Osteoblast (primary cell): Measurements from ENCODE around the gene PRR7. TPM values are rescaled to one million over a fixed set of nuclear protein-coding genes. Genes with fewer than 3 reads are reported as not detected.

Experiments
- DNase-seq: peaks from one replicate; pipeline ENCODE4 v3.0.0; 2011; ENCODE audit warnings: low spot score, mixed read lengths; ENCODE audit not compliant: insufficient read length; ENCODE audit errors: missing footprints
- H2AFZ ChIP-seq: 2 replicates; pipeline ENCODE4 v1.6.0; 2011; ENCODE audit warnings: mild to moderate bottlenecking, low read length
- H3K27ac ChIP-seq: 2 replicates; pipeline ENCODE4 v1.5.1; 2011; ENCODE audit warnings: mild to moderate bottlenecking, low read depth, low read length, moderate library complexity
- H3K27me3 ChIP-seq: 2 replicates; pipeline ENCODE4 v1.6.0; 2012; ENCODE audit warnings: mild to moderate bottlenecking, control low read depth, inconsistent platforms, low read length, moderate library complexity; ENCODE audit not compliant: insufficient read depth
- H3K36me3 ChIP-seq: 2 replicates; pipeline ENCODE4 v1.5.1; 2011; ENCODE audit warnings: mild to moderate bottlenecking, low read length, control low read depth, moderate library complexity; ENCODE audit not compliant: insufficient read depth
- H3K4me1 ChIP-seq: 2 replicates; pipeline ENCODE4 v1.5.1; 2011; ENCODE audit warnings: mild to moderate bottlenecking, low read length, control low read depth, moderate library complexity; ENCODE audit not compliant: insufficient read depth
- H3K4me2 ChIP-seq: 2 replicates; pipeline ENCODE4 v1.6.0; 2011; ENCODE audit warnings: mild to moderate bottlenecking, low read length; ENCODE audit not compliant: insufficient read depth
- H3K4me3 ChIP-seq: fragments of 200-600 bp; sonication (generic); 3 replicates; pipeline ENCODE4 v1.5.1; 2012; ENCODE audit warnings: mild to moderate bottlenecking, low read length, inconsistent platforms; ENCODE audit not compliant: insufficient read depth
- H3K79me2 ChIP-seq: 2 replicates; pipeline ENCODE4 v1.6.0; 2012; ENCODE audit warnings: mild to moderate bottlenecking, low read length, control low read depth, inconsistent platforms; ENCODE audit not compliant: insufficient read depth
- H3K9me3 ChIP-seq: 2 replicates; pipeline ENCODE4 v1.5.1; 2011; ENCODE audit warnings: low read depth, low read length, control low read depth
- H4K20me1 ChIP-seq: 2 replicates; pipeline ENCODE4 v1.6.0; 2012; ENCODE audit warnings: mild to moderate bottlenecking, low read length, control low read depth; ENCODE audit not compliant: insufficient read depth
- CTCF ChIP-seq: IDR thresholded peaks from 2 replicates; pipeline ENCODE4 v1.5.1; 2011; ENCODE audit warnings: mild to moderate bottlenecking, low read depth, low read length, moderate library complexity; ENCODE audit errors: extremely low read depth
- total RNA-seq: library from RNA; depleted of rRNA; stranded (reverse); fragments of >200 nt; gene quantifications from 2 replicates; pipeline ENCODE4 v1.2.3, GENCODE V29; 2012

PRR7 gene
- total RNA-seq, 1 donor: 12.7 TPM

- DNase-seq: peak; percentile 84
- no peaks in the 10 kb centered on the region for H3K79me2 ChIP-seq
- peaks cover 15% of the 10 kb centered on the region for H3K4me1 ChIP-seq
- H3K9me3 ChIP-seq: no peaks in the 10 kb centered on the region
- H3K27ac ChIP-seq: peak overlapping the region; percentile 72
- H3K4me2 ChIP-seq: no peak overlapping the region
- H3K4me3 ChIP-seq: no peak overlapping the region
- no peaks in the 10 kb centered on the region for H3K27me3 ChIP-seq
- no peak overlapping the region for H2AFZ ChIP-seq
- peaks cover 18% of the 10 kb centered on the region for H4K20me1 ChIP-seq
- H3K36me3 ChIP-seq: peaks cover 38% of the 10 kb centered on the region
- no peak for TF ChIP-seq CTCF
Observed at GRCh38 chr5:177478711-177479646, 32.4 kb downstream of the PRR7 start.

GRCh38 chr5:177479774-177480173 is 33.2 kb downstream of the PRR7 start:
- peaks cover 46% of the 10 kb centered on the region for H3K36me3 ChIP-seq
- peak overlapping the region; percentile 72 for H3K27ac ChIP-seq
- no peaks in the 10 kb centered on the region for H3K9me3 ChIP-seq
- H3K27me3 ChIP-seq: no peaks in the 10 kb centered on the region
- no peak overlapping the region for H3K4me3 ChIP-seq
- peaks cover 26% of the 10 kb centered on the region for H4K20me1 ChIP-seq
- TF ChIP-seq CTCF: no peak
- H2AFZ ChIP-seq: no peak overlapping the region
- H3K79me2 ChIP-seq: peaks cover 5% of the 10 kb centered on the region
- no peak overlapping the region for H3K4me2 ChIP-seq
- peaks cover 11% of the 10 kb centered on the region for H3K4me1 ChIP-seq
- DNase-seq: no peak

GRCh38 chr5:177482359-177482795 is 35.8 kb downstream of the PRR7 start:
- Histone ChIP-seq H4K20me1 (peaks cover 40% of the 10 kb centered on the region), H3K27ac (no peak overlapping the region), H3K79me2 (peaks cover 15% of the 10 kb centered on the region), H3K36me3 (peaks cover 70% of the 10 kb centered on the region), H2AFZ (no peak overlapping the region), H3K4me3 (no peak overlapping the region), H3K27me3 (no peaks in the 10 kb centered on the region), H3K4me2 (no peak overlapping the region), H3K9me3 (no peaks in the 10 kb centered on the region), H3K4me1 (peaks cover 11% of the 10 kb centered on the region)
- TF ChIP-seq CTCF: no peak
- no peak for DNase-seq

DNA sequence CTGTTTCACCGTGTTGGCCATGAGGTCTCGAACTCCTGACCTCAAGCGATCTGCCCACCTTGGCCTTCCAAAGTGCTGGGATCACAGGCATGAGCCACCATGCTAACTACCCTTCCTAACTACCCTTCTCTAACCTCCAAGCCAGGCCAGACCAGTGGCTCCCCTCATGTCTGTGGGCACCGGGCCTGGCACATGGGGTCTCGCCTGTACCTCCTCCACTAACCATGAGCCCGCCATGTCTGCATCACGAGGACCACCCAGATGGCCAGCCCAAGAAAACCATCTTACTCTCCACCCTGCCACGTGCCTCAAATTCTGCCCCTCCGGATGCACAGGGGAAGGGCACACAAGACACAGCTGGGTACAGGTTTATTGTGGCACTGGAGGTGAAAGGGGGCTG is 36.4 kb downstream of the PRR7 start:
- TF ChIP-seq CTCF: no peak
- no peaks in the 10 kb centered on the region for H3K9me3 ChIP-seq
- no peak for DNase-seq
- peaks cover 11% of the 10 kb centered on the region for H3K4me1 ChIP-seq
- H3K27me3 ChIP-seq: no peaks in the 10 kb centered on the region
- H3K36me3 ChIP-seq: peaks cover 77% of the 10 kb centered on the region
- no peak overlapping the region for H3K4me2 ChIP-seq
- H4K20me1 ChIP-seq: peaks cover 46% of the 10 kb centered on the region
- H2AFZ ChIP-seq: no peak overlapping the region
- no peak overlapping the region for H3K4me3 ChIP-seq
- no peak overlapping the region for H3K27ac ChIP-seq
- H3K79me2 ChIP-seq: peaks cover 20% of the 10 kb centered on the region
